ENCODE results near the gene TSPAN13. TPM values are rescaled to one million over a fixed set of nuclear protein-coding genes. Genes with fewer than 3 reads are reported as not detected.
"Not testable (repeated sequence)": the region's sequence is repeated elsewhere in the genome, so short reads cannot be mapped to it uniquely, and the experiment has no call there.

The TSPAN13 gene
- total RNA-seq, 6 experiments from 2014 or later: 19.5 to 60.9 (median 23.4) TPM

DNA sequence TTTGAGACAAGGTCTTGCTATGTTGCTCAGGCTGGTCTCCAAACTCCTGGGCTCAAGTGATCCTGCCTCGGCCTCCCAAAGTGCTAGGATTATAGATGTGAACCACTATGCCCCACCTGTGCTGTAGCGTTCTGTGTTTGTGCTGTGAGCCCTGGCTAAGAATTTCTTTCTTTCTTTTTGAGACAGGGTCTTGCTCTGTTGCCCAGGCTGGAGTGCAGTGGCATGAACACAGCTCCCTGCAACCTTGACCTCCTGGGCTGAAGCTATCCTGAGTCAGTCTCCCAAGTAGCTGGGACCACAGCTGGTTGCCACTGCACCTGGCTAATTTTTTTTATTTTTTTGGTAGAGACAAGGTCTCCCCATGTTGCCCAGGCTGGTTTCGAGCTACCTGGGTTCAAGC is 11.4 kb downstream of the TSPAN13 start:
- Mint-ChIP-seq H3K4me3 (no peak overlapping the region), H3K36me3 (ENCODE audit: low read depth) (peaks cover 9% of the 10 kb centered on the region; the same call in 1 of the 2 replicates), H3K4me1 (ENCODE audit: low read depth) (0 out of 2 replicates have a peak, but pooled peaks cover under 1% of the 10 kb centered on the region), H3K9me3 (no peaks in the 10 kb centered on the region), H3K27ac (no peak overlapping the region), H3K27me3 (ENCODE audit: insufficient read depth) (peaks cover 3% of the 10 kb centered on the region)
- DNase-seq: no peak
- TF ChIP-seq, protein P1, sequence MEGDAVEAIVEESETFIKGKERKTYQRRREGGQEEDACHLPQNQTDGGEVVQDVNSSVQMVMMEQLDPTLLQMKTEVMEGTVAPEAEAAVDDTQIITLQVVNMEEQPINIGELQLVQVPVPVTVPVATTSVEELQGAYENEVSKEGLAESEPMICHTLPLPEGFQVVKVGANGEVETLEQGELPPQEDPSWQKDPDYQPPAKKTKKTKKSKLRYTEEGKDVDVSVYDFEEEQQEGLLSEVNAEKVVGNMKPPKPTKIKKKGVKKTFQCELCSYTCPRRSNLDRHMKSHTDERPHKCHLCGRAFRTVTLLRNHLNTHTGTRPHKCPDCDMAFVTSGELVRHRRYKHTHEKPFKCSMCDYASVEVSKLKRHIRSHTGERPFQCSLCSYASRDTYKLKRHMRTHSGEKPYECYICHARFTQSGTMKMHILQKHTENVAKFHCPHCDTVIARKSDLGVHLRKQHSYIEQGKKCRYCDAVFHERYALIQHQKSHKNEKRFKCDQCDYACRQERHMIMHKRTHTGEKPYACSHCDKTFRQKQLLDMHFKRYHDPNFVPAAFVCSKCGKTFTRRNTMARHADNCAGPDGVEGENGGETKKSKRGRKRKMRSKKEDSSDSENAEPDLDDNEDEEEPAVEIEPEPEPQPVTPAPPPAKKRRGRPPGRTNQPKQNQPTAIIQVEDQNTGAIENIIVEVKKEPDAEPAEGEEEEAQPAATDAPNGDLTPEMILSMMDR (IDR thresholded peaks at IDR 0.05): no peak

DNA sequence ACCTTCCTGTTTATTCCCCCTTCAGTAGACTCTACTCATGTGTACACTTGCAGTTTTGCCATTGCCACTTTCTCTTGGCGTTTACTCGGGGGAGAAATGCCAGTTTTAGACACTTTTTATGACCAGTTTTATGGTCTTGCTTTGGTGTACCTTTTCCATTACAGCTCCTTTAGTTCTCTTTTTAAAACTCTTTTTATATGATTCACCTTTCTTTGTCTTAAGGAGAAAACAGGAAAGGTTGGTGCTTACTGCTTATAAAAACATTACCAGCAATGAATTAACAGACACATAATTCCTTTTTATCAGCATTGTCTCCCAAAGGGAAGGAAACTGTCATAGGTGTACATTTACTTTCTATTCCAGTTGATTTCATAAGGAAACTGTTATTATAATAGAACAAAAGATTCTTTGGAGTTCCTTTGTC is 11.9 kb downstream of the TSPAN13 start:
- Mint-ChIP-seq H3K4me3 (no peak overlapping the region), H3K27me3 (ENCODE audit: insufficient read depth) (peaks cover 3% of the 10 kb centered on the region; the same call in 1 of the 2 replicates)
- TF ChIP-seq, protein P1 (IDR thresholded peaks at IDR 0.05): no peak

DNA sequence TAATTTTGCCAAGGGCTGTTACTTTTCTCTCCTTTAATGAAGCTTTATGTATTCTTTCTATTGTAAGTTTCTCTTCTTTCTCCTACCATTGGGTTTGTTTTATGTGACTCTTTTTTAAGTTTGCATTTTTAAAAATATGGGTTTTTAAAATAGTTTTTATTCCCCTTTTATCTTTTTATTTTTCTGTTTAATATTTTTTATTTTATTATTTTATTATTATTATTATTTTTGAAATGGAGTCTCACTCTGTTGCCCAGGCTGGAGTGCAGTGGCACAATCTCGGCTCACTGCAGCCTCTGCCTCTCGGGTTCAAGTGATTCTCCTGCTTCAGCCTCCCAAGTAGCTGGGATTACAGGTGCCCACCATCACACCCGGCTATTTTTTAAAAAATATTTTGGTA is 16.4 kb downstream of the TSPAN13 start:
- H3K27ac Mint-ChIP-seq; H3K9me3 Mint-ChIP-seq; H3K36me3 Mint-ChIP-seq (ENCODE audit: low read depth); H3K4me3 Mint-ChIP-seq; H3K27me3 Mint-ChIP-seq (ENCODE audit: insufficient read depth); DNase-seq: not testable (repeated sequence)
- peaks cover 12% of the 10 kb centered on the region for H3K4me1 Mint-ChIP-seq (ENCODE audit: low read depth)

More for the DNA sequence above, 11.9 kb downstream of the TSPAN13 start:
- Mint-ChIP-seq H3K27ac (no peak overlapping the region), H3K9me3 (no peaks in the 10 kb centered on the region), H3K4me1 (ENCODE audit: low read depth) (peaks cover 2% of the 10 kb centered on the region), H3K36me3 (ENCODE audit: low read depth) (peaks cover 9% of the 10 kb centered on the region; the same call in 1 of the 2 replicates)
- no peak for DNase-seq

DNA sequence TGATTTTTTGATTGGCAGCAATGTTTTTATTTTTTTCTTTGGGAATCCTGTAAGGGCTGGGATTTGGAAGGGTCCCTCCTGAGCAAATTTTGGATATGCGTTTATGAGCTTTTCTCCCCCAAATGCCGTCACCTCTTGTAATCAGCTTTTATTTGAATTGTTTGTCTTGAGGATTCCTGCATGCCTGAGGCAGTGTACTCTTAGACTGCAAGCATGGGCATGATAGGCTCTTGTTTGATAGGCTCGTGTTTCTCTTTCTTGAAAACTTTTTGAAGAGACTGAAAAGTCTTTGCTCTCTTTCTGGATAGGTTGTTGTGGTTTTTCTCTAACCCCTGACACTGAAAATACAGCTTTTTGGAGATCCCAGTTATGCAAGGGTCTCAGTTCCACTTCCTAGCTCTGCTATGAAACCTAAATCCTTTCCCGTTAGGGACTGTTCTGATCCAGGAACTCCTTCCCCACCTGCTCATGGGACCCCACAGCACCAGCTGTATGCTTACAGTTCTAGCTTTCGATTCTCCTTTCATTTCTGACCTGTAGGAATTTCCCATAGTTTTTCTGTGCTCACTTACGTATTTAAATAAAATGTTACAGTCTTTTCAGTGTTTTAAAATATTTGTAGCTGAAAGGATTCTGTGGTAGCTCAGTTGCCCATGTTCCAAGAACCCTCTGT is 17.2 kb downstream of the TSPAN13 start:
- H3K27me3 Mint-ChIP-seq (ENCODE audit: insufficient read depth): no peaks in the 10 kb centered on the region; the same call in none of the 2 replicates
- no peak overlapping the region for H3K27ac Mint-ChIP-seq
- H3K9me3 Mint-ChIP-seq: no peaks in the 10 kb centered on the region
- no peak overlapping the region for H3K4me3 Mint-ChIP-seq
- no peak for DNase-seq
- TF ChIP-seq, protein P1 (IDR thresholded peaks at IDR 0.05): no peak
- H3K36me3 Mint-ChIP-seq (ENCODE audit: low read depth): no peaks in the 10 kb centered on the region
- peaks cover 16% of the 10 kb centered on the region for H3K4me1 Mint-ChIP-seq (ENCODE audit: low read depth)

DNA sequence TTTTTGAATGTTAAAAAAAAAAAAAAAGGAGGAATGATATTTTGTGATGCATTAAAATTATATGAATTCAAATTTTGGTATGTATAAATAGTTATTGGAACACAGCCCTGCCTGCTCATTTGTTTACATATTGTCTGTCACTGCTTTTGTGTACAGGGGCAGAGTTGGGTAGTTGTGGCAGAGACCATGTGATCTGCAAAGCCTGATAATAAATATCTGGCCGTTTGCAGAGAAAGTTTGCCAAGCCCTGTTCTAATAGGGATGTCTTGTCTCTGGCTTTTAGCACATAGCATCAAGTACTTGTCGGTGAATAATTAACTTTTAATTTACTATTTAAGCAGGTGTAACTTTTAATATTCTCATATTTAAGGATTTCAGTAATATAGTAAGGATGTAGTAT is 19.8 kb downstream of the TSPAN13 start:
- Mint-ChIP-seq H3K4me3 (no peak overlapping the region), H3K4me1 (ENCODE audit: low read depth) (peaks cover 16% of the 10 kb centered on the region), H3K9me3 (no peaks in the 10 kb centered on the region), H3K27ac (no peak overlapping the region), H3K27me3 (ENCODE audit: insufficient read depth) (no peaks in the 10 kb centered on the region; the same call in none of the 2 replicates), H3K36me3 (ENCODE audit: low read depth) (no peaks in the 10 kb centered on the region)
- TF ChIP-seq, protein P1 (IDR thresholded peaks at IDR 0.05): no peak
- no peak for DNase-seq

DNA sequence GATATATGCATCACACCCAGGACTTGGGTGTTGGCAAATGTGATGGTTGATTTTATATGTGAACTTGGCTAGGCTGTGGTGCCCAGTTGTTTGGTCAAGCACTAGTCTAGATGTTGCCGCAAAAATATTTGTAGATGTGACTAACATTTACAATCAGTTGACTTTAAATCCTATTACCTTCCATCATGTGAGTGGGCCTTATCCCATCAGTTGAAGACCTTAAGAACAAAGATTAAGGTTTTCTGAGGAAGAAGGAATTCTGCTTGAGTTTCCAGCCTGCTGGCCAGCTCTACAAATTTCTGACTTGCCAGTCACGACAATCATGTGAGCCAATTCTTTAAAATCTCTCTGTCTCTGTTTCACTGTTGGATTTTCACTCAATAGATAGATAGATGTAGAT is 20.3 kb downstream of the TSPAN13 start:
- no peaks in the 10 kb centered on the region; the same call in none of the 2 replicates for H3K27me3 Mint-ChIP-seq (ENCODE audit: insufficient read depth)
- no peak overlapping the region for H3K4me3 Mint-ChIP-seq
- peaks cover 16% of the 10 kb centered on the region for H3K4me1 Mint-ChIP-seq (ENCODE audit: low read depth)
- DNase-seq: no peak
- no peak overlapping the region for H3K27ac Mint-ChIP-seq
- no peaks in the 10 kb centered on the region for H3K9me3 Mint-ChIP-seq
- TF ChIP-seq, protein P1 (IDR thresholded peaks at IDR 0.05): no peak
- H3K36me3 Mint-ChIP-seq (ENCODE audit: low read depth): no peaks in the 10 kb centered on the region

Measured in HFFc6 (cell line).